KMS-11 (cell line): ENCODE data around the gene PPIB.

Experiments used
- H2AFZ ChIP-seq: fragments of 200-600 bp; sonication (generic); 2 replicates; pipeline ENCODE4 v1.6.1; 2016; ENCODE audit warnings: antibody characterized with exemption, mixed run types, low read depth
- H3K27ac ChIP-seq: fragments of 200-600 bp; sonication (generic); 2 replicates; pipeline ENCODE4 v1.6.1; 2016; ENCODE audit warnings: mild to moderate bottlenecking, mixed run types
- H3K27me3 ChIP-seq: fragments of 200-600 bp; sonication (generic); 2 replicates; pipeline ENCODE4 v1.6.1; 2017; ENCODE audit warnings: mild to moderate bottlenecking, low read depth, mixed run types, moderate library complexity; ENCODE audit not compliant: insufficient read depth
- H3K36me3 ChIP-seq: fragments of 200-600 bp; sonication (generic); 2 replicates; pipeline ENCODE4 v1.6.1; 2017; ENCODE audit warnings: mild to moderate bottlenecking, mixed run types; ENCODE audit not compliant: insufficient read depth
- H3K4me1 ChIP-seq: fragments of 200-600 bp; sonication (generic); 2 replicates; pipeline ENCODE4 v1.6.1; 2016; ENCODE audit warnings: mild to moderate bottlenecking, low read depth, mixed run types; ENCODE audit not compliant: poor library complexity, severe bottlenecking
- H3K4me2 ChIP-seq: fragments of 200-600 bp; sonication (generic); 2 replicates; pipeline ENCODE4 v1.7.0; 2016; ENCODE audit warnings: mild to moderate bottlenecking, mixed run types
- H3K4me3 ChIP-seq: fragments of 200-600 bp; sonication (generic); IDR thresholded peaks from 2 replicates; pipeline ENCODE4 v1.6.1; 2017; ENCODE audit warnings: low read depth, low read length, mixed read lengths; ENCODE audit not compliant: insufficient read depth
- H3K79me2 ChIP-seq: fragments of 200-600 bp; sonication (generic); 2 replicates; pipeline ENCODE4 v1.6.1; 2016; ENCODE audit warnings: low read depth, mixed run types; ENCODE audit not compliant: insufficient read depth
- H3K9ac ChIP-seq: fragments of 200-600 bp; sonication (generic); 2 replicates; pipeline ENCODE4 v1.6.1; 2016; ENCODE audit warnings: mild to moderate bottlenecking, mixed run types
- H4K20me1 ChIP-seq: fragments of 200-600 bp; sonication (generic); 2 replicates; pipeline ENCODE4 v1.6.1; 2016; ENCODE audit warnings: mild to moderate bottlenecking, mixed run types; ENCODE audit not compliant: insufficient read depth
- TF ChIP-seq, protein P1 (sequence below): fragments of 200-600 bp; sonication (generic); conservative IDR thresholded peaks from 2 replicates; pipeline ENCODE4 v1.6.1; 2017; ENCODE audit warnings: low read depth, mild to moderate bottlenecking, antibody characterized with exemption, low read length, moderate library complexity, mixed read lengths

The PPIB gene

DNA sequence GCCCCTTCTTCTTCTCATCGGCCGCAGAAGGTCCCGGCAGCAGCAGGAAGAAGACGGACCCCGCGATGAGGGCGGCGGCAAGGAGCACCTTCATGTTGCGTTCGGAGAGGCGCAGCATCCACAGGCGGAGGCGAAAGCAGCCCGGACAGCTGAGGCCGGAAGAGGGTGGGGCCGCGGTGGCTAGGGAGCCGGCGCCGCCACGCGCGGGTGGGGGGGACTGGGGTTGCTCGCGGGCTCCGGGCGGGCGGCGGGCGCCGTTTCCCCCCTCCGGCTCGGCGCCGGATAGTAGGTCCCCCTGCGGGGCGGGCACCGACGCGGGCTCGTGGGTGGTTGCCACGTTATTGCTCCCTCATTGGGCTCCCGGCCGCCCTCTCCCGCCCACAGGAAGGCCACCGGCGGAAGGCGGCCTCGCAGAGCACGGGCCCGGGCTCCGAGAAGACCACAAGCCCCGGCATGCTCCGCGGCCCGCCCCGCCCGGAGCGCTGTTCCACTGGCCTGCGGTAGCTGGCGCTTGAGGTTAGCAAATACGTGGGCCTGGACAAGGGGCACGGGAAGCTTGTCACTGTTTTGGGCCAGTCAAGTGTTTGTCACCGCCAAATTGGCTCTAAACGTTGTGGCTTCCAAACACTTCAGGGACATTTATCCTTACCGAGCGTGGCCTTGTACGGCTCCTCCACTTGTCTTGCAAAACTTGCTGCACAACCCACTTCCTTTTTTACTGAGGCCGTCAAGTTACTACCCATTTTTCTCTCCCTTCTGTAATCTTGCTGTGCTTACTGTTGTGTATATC, at the start of gene PPIB:
TSS of gene PPIB (minus strand) at position 154 of the 790 bp plus-strand sequence. CDS start at position 118, 36 bp downstream.
- Histone ChIP-seq H3K79me2 (peaks cover 25% of the 10 kb centered on the region), H3K36me3 (no peaks in the 10 kb centered on the region; the same call in 1 of the 2 replicates), H4K20me1 (no peaks in the 10 kb centered on the region), H3K4me1 (peaks cover 27% of the 10 kb centered on the region), H3K27ac (peak within 1 kb of the TSS; percentile 43), H2AFZ (peak within 1 kb of the TSS; percentile 69), H3K27me3 (no peaks in the 10 kb centered on the region), H3K9ac (peak within 1 kb of the TSS; percentile 77), H3K4me3 (no peak within 1 kb of the TSS), H3K4me2 (peak within 1 kb of the TSS; percentile 92)
- TF ChIP-seq, protein P1, sequence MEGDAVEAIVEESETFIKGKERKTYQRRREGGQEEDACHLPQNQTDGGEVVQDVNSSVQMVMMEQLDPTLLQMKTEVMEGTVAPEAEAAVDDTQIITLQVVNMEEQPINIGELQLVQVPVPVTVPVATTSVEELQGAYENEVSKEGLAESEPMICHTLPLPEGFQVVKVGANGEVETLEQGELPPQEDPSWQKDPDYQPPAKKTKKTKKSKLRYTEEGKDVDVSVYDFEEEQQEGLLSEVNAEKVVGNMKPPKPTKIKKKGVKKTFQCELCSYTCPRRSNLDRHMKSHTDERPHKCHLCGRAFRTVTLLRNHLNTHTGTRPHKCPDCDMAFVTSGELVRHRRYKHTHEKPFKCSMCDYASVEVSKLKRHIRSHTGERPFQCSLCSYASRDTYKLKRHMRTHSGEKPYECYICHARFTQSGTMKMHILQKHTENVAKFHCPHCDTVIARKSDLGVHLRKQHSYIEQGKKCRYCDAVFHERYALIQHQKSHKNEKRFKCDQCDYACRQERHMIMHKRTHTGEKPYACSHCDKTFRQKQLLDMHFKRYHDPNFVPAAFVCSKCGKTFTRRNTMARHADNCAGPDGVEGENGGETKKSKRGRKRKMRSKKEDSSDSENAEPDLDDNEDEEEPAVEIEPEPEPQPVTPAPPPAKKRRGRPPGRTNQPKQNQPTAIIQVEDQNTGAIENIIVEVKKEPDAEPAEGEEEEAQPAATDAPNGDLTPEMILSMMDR, result peak; percentile 39; the same call in 1 of the 2 replicates

DNA sequence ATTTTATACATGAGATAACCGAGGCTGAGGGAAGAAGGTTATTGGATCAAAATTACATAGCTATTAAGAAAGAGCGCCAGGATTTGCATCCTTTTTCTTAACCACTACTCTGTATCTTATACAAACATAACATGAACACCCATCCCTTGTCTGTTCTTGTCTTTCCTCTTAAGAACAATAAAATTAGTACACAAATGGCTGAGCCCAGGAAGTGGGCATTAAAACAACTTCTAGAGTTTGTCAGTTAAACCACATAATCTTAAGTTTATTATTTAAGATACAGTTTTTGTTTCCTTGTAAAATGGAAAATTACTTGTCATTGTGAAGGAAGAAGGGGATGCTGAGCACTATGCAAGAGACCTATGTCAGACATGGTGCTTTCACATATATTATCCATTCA, 48.9 kb upstream of the PPIB start:
- Histone ChIP-seq H3K27me3 (no peaks in the 10 kb centered on the region), H3K79me2 (no peaks in the 10 kb centered on the region), H2AFZ (no peak overlapping the region), H3K9ac (no peak overlapping the region), H3K36me3 (no peaks in the 10 kb centered on the region), H3K4me1 (peaks cover 5% of the 10 kb centered on the region), H3K4me2 (no peak overlapping the region), H3K27ac (no peak overlapping the region), H3K4me3 (no peak overlapping the region), H4K20me1 (no peaks in the 10 kb centered on the region)
- TF ChIP-seq, protein P1, result no peak

DNA sequence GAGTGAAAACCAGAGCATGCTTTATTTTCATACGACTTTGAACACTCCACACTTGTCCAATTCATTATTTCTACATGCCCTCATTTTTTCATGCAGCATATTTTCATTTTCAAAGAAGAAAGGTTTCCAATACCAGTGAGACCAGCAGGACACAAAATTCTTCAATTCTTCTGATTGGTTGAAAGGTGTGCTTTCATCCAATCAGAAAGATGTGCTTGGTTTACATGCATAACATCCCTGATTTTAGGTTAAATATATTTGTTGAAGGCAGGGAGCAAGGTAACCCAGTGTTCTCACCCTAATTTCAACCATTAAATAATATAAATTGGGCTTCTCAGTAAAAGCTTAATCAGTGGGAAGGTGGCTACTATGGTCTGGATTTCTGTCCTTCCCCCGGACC, 47.5 kb upstream of the PPIB start:
- no peak overlapping the region for H3K27ac ChIP-seq

DNA sequence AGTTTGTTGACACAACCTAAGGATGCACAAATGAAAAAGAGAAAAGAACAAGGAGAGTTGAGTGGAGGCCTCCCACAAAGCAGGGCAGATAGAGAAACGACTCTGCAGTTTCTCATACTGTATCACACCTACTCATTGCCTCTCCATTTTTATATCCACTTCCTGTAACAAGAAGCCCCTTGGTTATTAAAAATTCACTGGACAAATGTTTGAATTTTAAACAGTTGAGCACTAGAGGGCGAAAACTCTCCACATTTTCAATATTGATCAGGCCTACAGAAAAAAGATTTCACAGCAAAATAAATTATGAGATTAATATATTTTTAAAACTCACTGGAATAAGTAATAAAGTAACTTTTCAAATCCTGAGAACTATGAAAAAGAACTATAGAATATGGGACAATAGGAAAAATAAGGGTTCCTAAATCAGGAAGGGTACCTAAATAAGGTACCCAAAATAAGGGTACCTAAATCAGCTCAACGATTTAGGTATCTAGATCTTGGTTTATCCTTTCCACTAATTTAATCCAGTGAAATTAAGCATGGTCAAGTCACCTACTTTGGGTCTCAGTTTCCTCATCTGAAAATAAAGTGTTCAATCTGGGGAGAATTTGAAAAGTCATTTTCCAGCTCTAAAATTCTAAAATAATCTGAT, 47.0 kb upstream of the PPIB start:
- H2AFZ ChIP-seq, result no peak overlapping the region
- no peak overlapping the region for H3K27ac ChIP-seq
- TF ChIP-seq, protein P1, result peak; percentile 72
- H3K79me2 ChIP-seq, result no peaks in the 10 kb centered on the region
- no peaks in the 10 kb centered on the region for H3K36me3 ChIP-seq
- no peak overlapping the region for H3K4me2 ChIP-seq
- no peaks in the 10 kb centered on the region for H3K27me3 ChIP-seq
- H4K20me1 ChIP-seq, result no peaks in the 10 kb centered on the region
- no peak overlapping the region for H3K9ac ChIP-seq
- H3K4me3 ChIP-seq, result no peak overlapping the region
- peaks cover 5% of the 10 kb centered on the region for H3K4me1 ChIP-seq

More for the DNA sequence above, 47.5 kb upstream of the PPIB start:
- H3K27me3 ChIP-seq, result no peaks in the 10 kb centered on the region
- H3K4me1 ChIP-seq, result peaks cover 5% of the 10 kb centered on the region
- H2AFZ ChIP-seq, result no peak overlapping the region
- no peak overlapping the region for H3K9ac ChIP-seq
- no peak overlapping the region for H3K4me2 ChIP-seq
- no peak overlapping the region for H3K4me3 ChIP-seq
- H3K79me2 ChIP-seq, result no peaks in the 10 kb centered on the region
- TF ChIP-seq, protein P1, result no peak
- no peaks in the 10 kb centered on the region for H3K36me3 ChIP-seq
- H4K20me1 ChIP-seq, result no peaks in the 10 kb centered on the region
